ENCODE measurements around the gene FBXO34.
"Not testable (repeated sequence)": the region's sequence is repeated elsewhere in the genome, so short reads cannot be mapped to it uniquely, and the experiment has no call there.

Gene FBXO34

GRCh38 chr14:55348766-55349453 lies 77.7 kb downstream of the FBXO34 start:
- DNase-seq = peak; percentile 19

- no peak for DNase-seq
These were observed 78.3 kb downstream of the FBXO34 start for GRCh38 chr14:55349565-55349964.

DNA sequence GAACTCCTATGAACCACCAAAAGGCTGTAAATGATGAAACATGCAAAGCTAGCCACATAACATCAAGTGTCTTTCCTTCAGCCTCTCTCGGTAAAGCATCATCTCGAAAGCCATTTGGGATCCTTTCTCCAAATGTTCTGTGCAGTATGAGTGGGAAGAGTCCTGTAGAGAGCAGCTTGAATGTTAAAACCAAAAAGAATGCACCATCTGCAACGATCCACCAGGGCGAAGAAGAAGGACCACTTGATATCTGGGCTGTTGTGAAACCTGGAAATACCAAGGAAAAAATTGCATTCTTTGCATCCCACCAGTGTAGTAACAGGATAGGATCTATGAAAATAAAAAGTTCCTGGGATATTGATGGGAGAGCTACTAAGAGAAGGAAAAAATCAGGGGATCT lies 79.2 kb downstream of the FBXO34 start:
- DNase-seq = no peak

- no peak for DNase-seq
These were observed 79.9 kb downstream of the FBXO34 start for GRCh38 chr14:55351111-55351510.

GRCh38 chr14:55352201-55352600 lies 81.0 kb downstream of the FBXO34 start:
- no peak for DNase-seq

- DNase-seq = peak; percentile 52
These were observed 82.7 kb downstream of the FBXO34 start for GRCh38 chr14:55353686-55354467.

GRCh38 chr14:55354500-55354899 lies 83.3 kb downstream of the FBXO34 start:
- DNase-seq = peak; percentile 84

- DNase-seq = no peak
These were observed 84.7 kb downstream of the FBXO34 start for GRCh38 chr14:55355922-55356321.

GRCh38 chr14:55356913-55357312 lies 85.7 kb downstream of the FBXO34 start:
- no peak for DNase-seq

GRCh38 chr14:55359307-55359706 lies 88.1 kb downstream of the FBXO34 start:
- no peak for DNase-seq

GRCh38 chr14:55361190-55361589 lies 90.0 kb downstream of the FBXO34 start:
- no peak for DNase-seq

DNA sequence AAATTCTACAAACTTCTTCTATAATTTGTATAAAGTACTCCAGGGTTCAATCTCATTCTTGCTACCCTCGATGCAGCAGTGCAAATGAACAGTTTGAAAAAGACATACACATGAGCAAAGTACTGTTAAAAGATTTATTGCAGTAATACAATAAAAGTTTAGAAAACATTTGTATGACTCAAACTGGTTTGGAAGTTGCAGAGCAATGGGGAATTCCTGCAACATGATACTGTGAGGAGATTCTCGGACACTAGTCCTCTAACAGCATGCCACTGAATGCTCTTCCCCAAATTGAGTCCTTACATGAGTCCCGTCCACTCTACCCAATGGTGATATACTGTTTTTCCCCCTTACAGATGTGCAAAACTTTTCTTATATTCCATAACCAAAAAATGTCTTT lies 95.0 kb downstream of the FBXO34 start:
- DNase-seq = no peak

- no peak for DNase-seq
These were observed 99.7 kb downstream of the FBXO34 start for GRCh38 chr14:55370883-55371455.

- no peak for DNase-seq
These were observed 101.2 kb downstream of the FBXO34 start for GRCh38 chr14:55372423-55372822.

DNA sequence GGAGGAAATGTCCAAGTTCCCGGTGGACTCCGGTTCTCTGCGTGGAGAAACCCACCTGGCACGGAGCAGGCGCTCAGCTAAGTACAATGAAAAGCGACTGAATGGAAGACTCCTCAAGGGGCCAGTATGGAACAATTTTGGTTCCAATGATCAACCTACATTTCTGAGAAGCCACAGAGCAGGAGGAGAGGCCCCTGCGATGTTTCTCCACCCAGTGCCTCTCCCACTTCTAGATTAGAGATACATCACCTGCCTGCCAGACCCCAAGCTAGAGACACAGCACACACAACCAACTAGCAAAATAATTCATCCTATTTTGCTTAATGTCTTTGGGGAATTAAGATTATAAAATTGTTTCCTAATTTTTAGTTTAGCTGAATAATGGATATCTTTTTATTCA lies 101.6 kb downstream of the FBXO34 start:
- no peak for DNase-seq

GRCh38 chr14:55373784-55374705 lies 102.8 kb downstream of the FBXO34 start:
- peak; percentile 80 for DNase-seq

- no peak for DNase-seq
These were observed 103.5 kb downstream of the FBXO34 start for GRCh38 chr14:55374771-55375170.

DNA sequence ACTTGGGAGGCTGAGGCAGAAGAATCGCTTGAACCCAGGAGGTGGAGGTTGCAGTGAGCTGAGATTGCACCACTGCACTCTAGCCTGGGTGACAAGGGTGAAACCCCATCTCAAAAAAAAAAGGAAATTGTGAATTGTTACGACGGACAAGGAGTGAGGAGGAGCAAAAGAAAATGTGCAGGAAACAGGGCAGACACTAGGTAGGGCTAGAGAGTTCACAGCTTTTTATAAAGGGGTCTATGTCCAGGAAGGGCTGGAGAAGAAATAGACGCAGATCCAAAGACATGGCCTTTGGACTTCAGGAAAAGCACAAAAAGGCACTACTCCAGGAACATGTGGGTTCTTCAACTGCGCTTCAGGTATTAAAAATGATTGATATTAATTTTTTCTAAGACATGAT lies 106.0 kb downstream of the FBXO34 start:
- no peak for DNase-seq

GRCh38 chr14:55381040-55381439 lies 109.8 kb downstream of the FBXO34 start:
- DNase-seq = no peak

DNA sequence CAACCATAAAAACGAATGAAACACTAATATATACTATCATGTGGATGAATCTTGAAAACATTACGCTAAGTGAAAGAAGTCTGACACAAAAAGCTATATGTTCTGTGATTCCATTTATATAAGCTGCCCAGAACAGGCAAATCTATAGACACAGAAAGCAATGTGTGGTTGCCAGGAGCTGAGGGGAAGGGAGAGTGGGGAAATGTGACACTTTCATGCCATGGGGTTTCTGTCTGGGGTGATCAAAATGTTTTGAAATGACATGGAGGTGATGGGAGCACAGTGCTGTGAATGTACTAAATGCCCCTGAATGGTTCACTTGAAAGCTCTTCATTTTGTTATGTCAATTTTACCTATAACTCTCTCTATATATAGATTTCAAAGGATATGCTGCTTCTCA lies 110.3 kb downstream of the FBXO34 start:
- DNase-seq = no peak

DNA sequence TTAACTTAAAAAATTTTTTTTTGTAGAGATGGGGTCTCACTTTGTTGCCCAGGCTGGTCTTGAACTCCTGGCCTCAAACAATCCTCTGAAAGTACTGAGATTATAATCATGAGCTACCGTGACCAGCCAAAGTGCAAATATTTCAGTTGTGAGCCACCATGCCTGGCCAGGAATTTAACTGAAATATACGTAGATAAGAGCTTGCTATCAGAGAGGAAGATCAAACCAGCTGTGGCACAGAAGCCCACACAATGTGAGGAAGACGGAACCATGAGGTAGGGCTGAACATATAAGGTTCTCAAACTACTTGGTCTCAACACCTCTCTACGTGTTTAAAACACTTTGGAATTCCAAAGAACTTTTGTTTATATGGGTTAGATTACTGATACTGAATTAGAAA lies 111.3 kb downstream of the FBXO34 start:
- no peak for DNase-seq

GRCh38 chr14:55383056-55383466 lies 111.8 kb downstream of the FBXO34 start:
- not testable (repeated sequence) for DNase-seq

DNA sequence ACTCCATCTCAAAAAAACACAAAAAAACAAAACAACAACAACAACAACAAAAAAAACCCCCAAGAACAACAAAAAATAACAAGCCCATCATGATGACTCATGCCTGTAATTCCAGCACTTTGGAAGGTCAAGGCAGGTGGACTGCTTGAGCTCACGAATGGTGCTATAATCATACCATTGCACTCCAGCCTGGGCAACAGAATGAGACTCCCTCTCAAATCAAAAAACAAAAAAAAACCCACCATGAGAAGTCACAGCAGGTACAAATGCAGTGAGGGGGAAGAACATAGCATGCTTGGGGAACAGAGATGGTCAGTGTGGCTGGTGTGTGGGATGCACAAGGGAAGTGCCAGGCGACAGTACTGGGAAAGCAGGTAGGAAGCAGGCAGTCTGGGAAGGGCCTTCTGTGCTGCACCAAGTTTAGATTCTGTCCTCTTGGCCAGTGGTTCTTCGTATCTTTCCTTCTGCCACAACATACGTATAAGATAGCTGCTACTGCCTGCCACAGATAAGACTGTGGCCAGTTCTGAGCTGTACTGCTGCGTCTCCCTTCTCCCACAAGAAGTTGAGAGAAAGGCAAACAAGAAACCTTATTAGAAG lies 112.4 kb downstream of the FBXO34 start:
- DNase-seq = no peak

Data from CD4-positive, alpha-beta T cell treated with Interleukin-17A for 1 hour (primary cell).